MM.1S (cell line): ENCODE data around the gene SMOC2.

Experiments
- DNase-seq: peaks from one replicate; pipeline ENCODE4 v3.0.0-alpha.2; 2015
- H2AFZ ChIP-seq: fragments of 300-600 bp; sonication (generic); 2 replicates; pipeline ENCODE4 v1.6.0; 2016; ENCODE audit warnings: antibody characterized with exemption, low read length
- H3F3A ChIP-seq: fragments of 300-600 bp; sonication (generic); 2 replicates; pipeline ENCODE4 v1.6.1; 2016; ENCODE audit warnings: mild to moderate bottlenecking, antibody characterized with exemption, low read length, moderate library complexity, mixed read lengths; ENCODE audit not compliant: insufficient read depth
- H3K27ac ChIP-seq: fragments of 300-600 bp; sonication (generic); 2 replicates; pipeline ENCODE4 v1.5.1; 2016; ENCODE audit warnings: mild to moderate bottlenecking, low read length
- H3K27me3 ChIP-seq: fragments of 300-600 bp; sonication (generic); replicated peaks from 2 replicates; pipeline ENCODE4 v1.6.0; 2016; ENCODE audit warnings: low read length; ENCODE audit not compliant: insufficient read depth
- H3K36me3 ChIP-seq: fragments of 300-600 bp; sonication (generic); replicated peaks from 2 replicates; pipeline ENCODE4 v1.6.1; 2016; ENCODE audit warnings: mild to moderate bottlenecking, low read length, mixed read lengths; ENCODE audit not compliant: insufficient read depth
- H3K4me1 ChIP-seq: fragments of 300-600 bp; sonication (generic); 2 replicates; pipeline ENCODE4 v1.6.1; 2016; ENCODE audit warnings: low read length, mixed read lengths
- H3K4me2 ChIP-seq: fragments of 300-600 bp; sonication (generic); 2 replicates; pipeline ENCODE4 v1.6.0; 2016; ENCODE audit warnings: low read depth, low read length
- H3K4me3 ChIP-seq: fragments of 300-600 bp; sonication (generic); 2 replicates; pipeline ENCODE4 v1.5.1; 2016; ENCODE audit warnings: low read length, mixed read lengths
- H3K79me2 ChIP-seq: fragments of 300-600 bp; sonication (generic); 2 replicates; pipeline ENCODE4 v1.6.1; 2016; ENCODE audit warnings: mixed run types, low read length, mixed read lengths
- H3K9ac ChIP-seq: fragments of 300-600 bp; sonication (generic); 2 replicates; pipeline ENCODE4 v1.6.1; 2016; ENCODE audit warnings: low read length, mixed read lengths
- H3K9me2 ChIP-seq: fragments of 300-600 bp; sonication (generic); replicated peaks from 2 replicates; pipeline ENCODE4 v1.6.1; 2016; ENCODE audit warnings: mild to moderate bottlenecking, low read length, mixed read lengths; ENCODE audit not compliant: insufficient read depth
- H3K9me3 ChIP-seq: fragments of 300-600 bp; sonication (generic); replicated peaks from 2 replicates; pipeline ENCODE4 v1.6.1; 2016; ENCODE audit warnings: mild to moderate bottlenecking, low read length, mixed read lengths; ENCODE audit not compliant: insufficient read depth
- H4K20me1 ChIP-seq: fragments of 300-600 bp; sonication (generic); 2 replicates; pipeline ENCODE4 v1.6.1; 2016; ENCODE audit warnings: mild to moderate bottlenecking, low read length, moderate library complexity, mixed read lengths; ENCODE audit not compliant: insufficient read depth
- EZH2 ChIP-seq: fragments of 300-600 bp; sonication (generic); optimal IDR thresholded peaks from 2 replicates; pipeline ENCODE3; 2017; ENCODE audit warnings: low read depth, mild to moderate bottlenecking, antibody characterized with exemption, low read length, mixed read lengths
- EZH2phosphoT487 ChIP-seq: fragments of 300-600 bp; sonication (generic); IDR thresholded peaks from 2 replicates; pipeline ENCODE4 v1.6.1; 2018; ENCODE audit warnings: antibody characterized with exemption, low read length
- TF ChIP-seq, protein P1 (sequence below): fragments of 300-600 bp; sonication (generic); IDR thresholded peaks from 2 replicates; pipeline ENCODE4 v1.5.1; 2016; ENCODE audit warnings: antibody characterized with exemption, low read length, mixed read lengths

Gene SMOC2

DNA sequence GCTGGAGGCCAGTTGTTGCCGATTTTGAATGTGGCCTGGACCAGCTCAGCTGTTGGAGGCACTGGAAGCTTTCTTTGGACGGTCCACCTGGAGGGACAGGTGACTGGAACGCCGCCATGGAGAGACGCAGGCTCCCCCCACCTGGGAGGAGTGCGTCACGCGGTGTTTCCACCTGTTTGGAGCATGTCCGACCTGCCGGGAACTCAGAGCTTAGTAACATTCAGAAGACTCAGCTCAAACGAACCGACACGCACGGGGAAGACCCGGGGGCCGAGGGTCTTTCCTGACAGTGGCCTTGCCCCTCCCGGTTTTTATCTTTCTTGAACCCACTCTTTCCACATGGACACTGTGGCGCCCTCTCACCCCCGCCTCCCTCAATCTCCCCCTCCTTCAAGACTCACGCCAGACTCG, 141.6 kb downstream of the SMOC2 start:
- Histone ChIP-seq H3K4me2 (no peak overlapping the region), H4K20me1 (no peaks in the 10 kb centered on the region), H3K4me3 (no peak overlapping the region), H3K36me3 (no peaks in the 10 kb centered on the region), H3K79me2 (no peaks in the 10 kb centered on the region), H3K9me3 (no peaks in the 10 kb centered on the region), H3K4me1 (no peaks in the 10 kb centered on the region), H3K9ac (no peak overlapping the region), H3F3A (no peaks in the 10 kb centered on the region), H3K27ac (no peak overlapping the region), H3K9me2 (no peaks in the 10 kb centered on the region), H2AFZ (no peak overlapping the region), H3K27me3 (no peaks in the 10 kb centered on the region)
- DNase-seq: no peak
- TF ChIP-seq, protein P1, sequence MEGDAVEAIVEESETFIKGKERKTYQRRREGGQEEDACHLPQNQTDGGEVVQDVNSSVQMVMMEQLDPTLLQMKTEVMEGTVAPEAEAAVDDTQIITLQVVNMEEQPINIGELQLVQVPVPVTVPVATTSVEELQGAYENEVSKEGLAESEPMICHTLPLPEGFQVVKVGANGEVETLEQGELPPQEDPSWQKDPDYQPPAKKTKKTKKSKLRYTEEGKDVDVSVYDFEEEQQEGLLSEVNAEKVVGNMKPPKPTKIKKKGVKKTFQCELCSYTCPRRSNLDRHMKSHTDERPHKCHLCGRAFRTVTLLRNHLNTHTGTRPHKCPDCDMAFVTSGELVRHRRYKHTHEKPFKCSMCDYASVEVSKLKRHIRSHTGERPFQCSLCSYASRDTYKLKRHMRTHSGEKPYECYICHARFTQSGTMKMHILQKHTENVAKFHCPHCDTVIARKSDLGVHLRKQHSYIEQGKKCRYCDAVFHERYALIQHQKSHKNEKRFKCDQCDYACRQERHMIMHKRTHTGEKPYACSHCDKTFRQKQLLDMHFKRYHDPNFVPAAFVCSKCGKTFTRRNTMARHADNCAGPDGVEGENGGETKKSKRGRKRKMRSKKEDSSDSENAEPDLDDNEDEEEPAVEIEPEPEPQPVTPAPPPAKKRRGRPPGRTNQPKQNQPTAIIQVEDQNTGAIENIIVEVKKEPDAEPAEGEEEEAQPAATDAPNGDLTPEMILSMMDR: no peak
- TF ChIP-seq EZH2 (no peak), EZH2phosphoT487 (no peak)

DNA sequence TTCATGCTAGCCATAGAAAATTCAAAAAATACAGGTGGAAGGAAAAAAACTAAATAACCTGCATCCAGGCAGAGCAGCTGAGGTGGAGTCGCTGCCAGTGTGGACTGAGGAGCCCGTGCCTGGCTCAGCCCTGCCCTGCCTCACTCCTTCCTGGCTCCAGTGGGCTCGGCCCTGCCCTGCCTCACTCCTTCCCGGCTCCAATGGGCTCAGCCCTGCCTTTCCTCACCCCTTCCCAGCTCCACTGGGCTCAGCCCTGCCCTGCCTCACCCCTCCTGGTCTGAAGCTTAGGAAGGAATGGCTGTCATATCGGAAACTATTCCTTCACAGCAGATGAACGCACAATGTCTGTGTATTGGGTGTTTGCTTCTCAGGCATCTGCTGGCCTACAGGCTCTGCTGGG, 142.1 kb downstream of the SMOC2 start:
- H3K36me3 ChIP-seq: no peaks in the 10 kb centered on the region
- no peak overlapping the region for H3K4me3 ChIP-seq
- TF ChIP-seq EZH2 (no peak), EZH2phosphoT487 (no peak)
- TF ChIP-seq, protein P1: no peak
- no peak overlapping the region for H3K27ac ChIP-seq
- no peaks in the 10 kb centered on the region for H3K4me1 ChIP-seq
- H3K9ac ChIP-seq: no peak overlapping the region
- no peaks in the 10 kb centered on the region for H4K20me1 ChIP-seq
- no peaks in the 10 kb centered on the region for H3K79me2 ChIP-seq
- no peak overlapping the region for H2AFZ ChIP-seq
- no peaks in the 10 kb centered on the region for H3F3A ChIP-seq
- H3K9me2 ChIP-seq: no peaks in the 10 kb centered on the region
- no peak for DNase-seq
- no peak overlapping the region for H3K4me2 ChIP-seq
- H3K9me3 ChIP-seq: no peaks in the 10 kb centered on the region
- H3K27me3 ChIP-seq: no peaks in the 10 kb centered on the region

DNA sequence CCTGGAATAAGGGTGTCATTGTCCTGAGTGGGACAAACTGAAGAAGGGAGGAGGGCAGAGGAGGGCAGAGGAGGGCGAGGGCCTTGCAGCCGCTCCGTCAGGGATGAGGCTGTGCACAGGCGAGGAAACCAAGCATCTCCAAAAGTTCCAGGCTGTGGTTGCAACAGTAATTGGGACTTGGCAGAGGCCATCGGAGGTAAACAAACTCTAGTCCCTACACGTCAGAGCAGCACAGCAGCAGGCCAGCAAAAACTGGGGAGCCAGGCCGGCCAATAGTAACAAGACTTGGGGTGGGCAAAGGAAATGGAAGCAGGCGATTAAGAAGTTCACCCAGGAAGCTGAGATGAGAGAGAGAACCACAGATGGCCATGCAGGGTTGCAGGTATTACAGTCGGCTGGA, 142.8 kb downstream of the SMOC2 start:
- Histone ChIP-seq H3K27ac (no peak overlapping the region), H3K4me1 (no peaks in the 10 kb centered on the region), H3K27me3 (no peaks in the 10 kb centered on the region), H3K4me3 (no peak overlapping the region), H3F3A (no peaks in the 10 kb centered on the region), H3K9me3 (no peaks in the 10 kb centered on the region), H4K20me1 (no peaks in the 10 kb centered on the region), H3K36me3 (no peaks in the 10 kb centered on the region), H3K4me2 (no peak overlapping the region), H3K9ac (no peak overlapping the region), H3K9me2 (no peaks in the 10 kb centered on the region), H2AFZ (no peak overlapping the region), H3K79me2 (no peaks in the 10 kb centered on the region)
- no peak for TF ChIP-seq EZH2
- TF ChIP-seq, protein P1: no peak
- TF ChIP-seq EZH2phosphoT487: no peak
- no peak for DNase-seq
